ENCODE data around the gene CAMK2A. TPM values are rescaled to one million over a fixed set of nuclear protein-coding genes. Genes with fewer than 3 reads are reported as not detected.

Gene CAMK2A
- total and polyA plus RNA-seq, 2 donors (not counting 3 experiments of a cell fraction or from before 2014, with no cell fraction given): not detected

- H3K27me3 ChIP-seq (ENCODE audit: control insufficient read depth in 2 of 2, insufficient read depth in 2 of 2, low read length in 2 of 2): peaks cover 21% of the 10 kb centered on the region in 2 experiments
- no peak for FAIRE-seq
- CTCF ChIA-PET: no interaction called here
- intact Hi-C loops (cut with micrococcal nuclease) (no loop called here), dilution Hi-C loops (cut with MboI; ENCODE audit: extremely low pct_ligation_motif_present, low sequenced_read_pairs) (no loop called here)
- no peak overlapping the region for H3K4me3 ChIP-seq (replicated peaks in 1 of 3; ENCODE audit: insufficient read depth in 1 of 3, low read depth in 1 of 3, low read length in 3 of 3)
- BruUV-seq (replicated peaks): no TSS peak
- H3K27ac ChIP-seq (ENCODE audit: insufficient read depth, low read depth, low read length): no peak overlapping the region
- H3K4me2 ChIP-seq (ENCODE audit: insufficient read depth, low read length): no peak overlapping the region
- TF ChIP-seq POLR2A (IDR thresholded peaks at IDR 0.05; ENCODE audit: low read depth, low read length) (no peak), JUN (IDR thresholded peaks at IDR 0.05; ENCODE audit: borderline replicate concordance, insufficient read depth, insufficient read length, low read depth) (no peak), MAX (IDR thresholded peaks at IDR 0.05; ENCODE audit: insufficient read depth, insufficient read length) (no peak)
- no peaks in the 10 kb centered on the region for H3K9me1 ChIP-seq (replicated peaks; ENCODE audit: control insufficient read depth, extremely low read depth, insufficient read depth, low read length)
- H3K79me2 ChIP-seq (ENCODE audit: control insufficient read depth, insufficient read depth, low read length): no peaks in the 10 kb centered on the region
- no peaks in the 10 kb centered on the region for H3K4me1 ChIP-seq (ENCODE audit: control insufficient read depth, extremely low read depth, insufficient read depth, low read length)
- DNase-seq (ENCODE audit: low read depth, low spot score): no peak
- no peak overlapping the region for H2AFZ ChIP-seq (ENCODE audit: low read depth, low read length)
- H3K36me3 ChIP-seq (ENCODE audit: control insufficient read depth in 2 of 2, extremely low read depth in 1 of 2, insufficient read depth in 2 of 2, low read length in 2 of 2): no peaks in the 10 kb centered on the region
- POLR2A ChIA-PET: no interaction called here
- no peaks in the 10 kb centered on the region for H3K9me3 ChIP-seq (replicated peaks; ENCODE audit: control insufficient read depth, insufficient read depth, low read length)
- no peaks in the 10 kb centered on the region for H4K20me1 ChIP-seq (replicated peaks; ENCODE audit: control insufficient read depth, extremely low read depth, insufficient read depth, low read length)
- no peak overlapping the region for H3K9ac ChIP-seq (replicated peaks; ENCODE audit: extremely low read depth, insufficient read depth, low read length)
Measured at GRCh38 chr5:150196514-150196913, 93.1 kb downstream of the CAMK2A start.

GRCh38 chr5:150195736-150196485, 93.7 kb downstream of the CAMK2A start:
- FAIRE-seq (no peak), DNase-seq (ENCODE audit: low read depth, low spot score) (no peak)
- ChIA-PET CTCF (interaction anchor here (1.0 kb wide), 1 partner anchor 121 kb away, joined by 3 read pairs; no protein-coding TSS in a partner anchor), POLR2A (no interaction called here)
- Histone ChIP-seq H2AFZ (ENCODE audit: low read depth, low read length) (no peak overlapping the region), H4K20me1 (replicated peaks; ENCODE audit: control insufficient read depth, extremely low read depth, insufficient read depth, low read length) (no peaks in the 10 kb centered on the region), H3K27me3 (ENCODE audit: control insufficient read depth in 2 of 2, insufficient read depth in 2 of 2, low read length in 2 of 2) (peaks cover 24 to 25% of the 10 kb centered on the region in 2 experiments), H3K27ac (ENCODE audit: insufficient read depth, low read depth, low read length) (no peak overlapping the region), H3K9me3 (replicated peaks; ENCODE audit: control insufficient read depth, insufficient read depth, low read length) (no peaks in the 10 kb centered on the region), H3K4me1 (ENCODE audit: control insufficient read depth, extremely low read depth, insufficient read depth, low read length) (no peaks in the 10 kb centered on the region), H3K9me1 (replicated peaks; ENCODE audit: control insufficient read depth, extremely low read depth, insufficient read depth, low read length) (no peaks in the 10 kb centered on the region), H3K4me3 (replicated peaks in 1 of 3; ENCODE audit: insufficient read depth in 1 of 3, low read depth in 1 of 3, low read length in 3 of 3) (no peak overlapping the region), H3K36me3 (ENCODE audit: control insufficient read depth in 2 of 2, extremely low read depth in 1 of 2, insufficient read depth in 2 of 2, low read length in 2 of 2) (no peaks in the 10 kb centered on the region), H3K79me2 (ENCODE audit: control insufficient read depth, insufficient read depth, low read length) (no peaks in the 10 kb centered on the region), H3K4me2 (ENCODE audit: insufficient read depth, low read length) (no peak overlapping the region), H3K9ac (replicated peaks; ENCODE audit: extremely low read depth, insufficient read depth, low read length) (no peak overlapping the region)
- dilution Hi-C loops (cut with MboI; ENCODE audit: extremely low pct_ligation_motif_present, low sequenced_read_pairs): no loop called here
- intact Hi-C loops (cut with micrococcal nuclease): no loop called here
- no TSS peak for BruUV-seq (replicated peaks)
- no peak for TF ChIP-seq JUN (IDR thresholded peaks at IDR 0.05; ENCODE audit: borderline replicate concordance, insufficient read depth, insufficient read length, low read depth)
- no peak for TF ChIP-seq POLR2A (IDR thresholded peaks at IDR 0.05; ENCODE audit: low read depth, low read length)
- TF ChIP-seq POLR2AphosphoS5 (IDR thresholded peaks at IDR 0.05; ENCODE audit: insufficient read depth, low read depth, low read length): no peak
- TF ChIP-seq MYC (IDR thresholded peaks at IDR 0.05; ENCODE audit: low read depth, low read length): no peak
- TF ChIP-seq EZH2 (IDR thresholded peaks at IDR 0.05; ENCODE audit: borderline replicate concordance, low read depth, low read length, severe bottlenecking): no peak
- TF ChIP-seq CTCF (IDR thresholded peaks at IDR 0.05; ENCODE audit: extremely low read depth in 1 of 2, insufficient read depth in 1 of 2, low read depth in 1 of 2, low read length in 2 of 2): no peak
- no peak for TF ChIP-seq MAX (IDR thresholded peaks at IDR 0.05; ENCODE audit: insufficient read depth, insufficient read length)
- TF ChIP-seq FOS (IDR thresholded peaks at IDR 0.05; ENCODE audit: borderline replicate concordance, insufficient read depth, low read length): no peak
- no peak for TF ChIP-seq GATA2 (IDR thresholded peaks at IDR 0.05; ENCODE audit: insufficient read depth, insufficient read length, low read depth, low read length)

All from endothelial cell of umbilical vein (primary cell).